Ureter (tissue), 1 donor: ENCODE data around the gene PAPSS2. TPM values are rescaled to one million over a fixed set of nuclear protein-coding genes. Genes with fewer than 3 reads are reported as not detected.
"Not testable (repeated sequence)": the region's sequence is repeated elsewhere in the genome, so short reads cannot be mapped to it uniquely, and the experiment has no call there.

Experiments
- DNase-seq: peaks from one replicate; pipeline ENCODE4 v3.0.0-alpha.2; 2020; ENCODE audit warnings: low spot score
- total RNA-seq: library from RNA; stranded (reverse); gene quantifications from one replicate; pipeline ENCODE4 v1.2.4, GENCODE V29; 2023
- donor health status: DM: yes; HTN: yes; CAD: no.

PAPSS2 gene
- total RNA-seq, 1 donor from 2014 or later: 11.7 TPM

- no peak for DNase-seq
Observed at GRCh38 chr10:87705339-87705738, 45.7 kb downstream of the PAPSS2 start.

GRCh38 chr10:87706731-87707130 is 47.1 kb downstream of the PAPSS2 start:
- no peak for DNase-seq

DNA sequence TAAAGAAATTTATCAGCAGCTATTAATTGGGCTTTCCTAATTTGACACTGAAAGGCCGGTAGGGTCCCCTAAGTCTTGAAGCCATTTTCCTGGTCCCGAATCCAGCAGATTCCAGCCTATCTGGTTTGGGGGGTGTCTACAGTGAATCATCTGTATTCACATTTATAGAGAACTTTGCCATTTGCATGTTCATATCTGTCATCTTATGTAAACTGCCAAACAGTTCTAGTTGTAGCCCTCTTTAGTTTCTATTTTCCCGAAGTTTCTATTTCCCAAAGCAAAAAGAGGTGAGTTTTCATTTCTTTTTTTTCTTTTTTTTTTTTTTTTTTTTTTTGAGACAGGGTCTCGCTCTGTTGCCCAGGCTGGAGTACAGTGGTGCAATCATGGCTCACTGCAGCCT is 47.6 kb downstream of the PAPSS2 start:
- DNase-seq: no peak

DNA sequence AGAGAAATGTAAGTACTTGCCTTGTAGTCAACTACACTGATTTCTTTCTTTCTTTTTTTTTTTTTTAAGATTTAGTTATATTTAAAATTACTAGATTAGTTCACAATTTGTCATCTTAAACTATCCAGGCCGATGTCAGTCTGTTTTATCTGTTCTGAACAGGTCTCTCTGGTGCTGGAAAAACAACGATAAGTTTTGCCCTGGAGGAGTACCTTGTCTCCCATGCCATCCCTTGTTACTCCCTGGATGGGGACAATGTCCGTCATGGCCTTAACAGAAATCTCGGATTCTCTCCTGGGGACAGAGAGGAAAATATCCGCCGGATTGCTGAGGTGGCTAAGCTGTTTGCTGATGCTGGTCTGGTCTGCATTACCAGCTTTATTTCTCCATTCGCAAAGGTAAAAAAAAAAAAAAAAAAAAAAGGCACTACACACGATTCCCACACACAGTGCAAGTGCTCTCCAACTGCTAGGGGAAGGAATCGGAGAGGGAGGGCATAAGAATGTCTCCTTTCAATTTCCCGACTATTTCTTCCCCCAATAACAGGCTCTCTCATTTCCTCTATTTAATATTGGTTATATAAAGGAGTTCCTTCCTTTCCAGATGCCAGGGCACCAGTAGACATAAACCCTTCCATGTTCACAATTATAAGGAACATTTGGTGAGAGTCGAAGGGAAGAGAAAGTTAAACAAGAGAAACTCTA is 53.4 kb downstream of the PAPSS2 start:
- no peak for DNase-seq

DNA sequence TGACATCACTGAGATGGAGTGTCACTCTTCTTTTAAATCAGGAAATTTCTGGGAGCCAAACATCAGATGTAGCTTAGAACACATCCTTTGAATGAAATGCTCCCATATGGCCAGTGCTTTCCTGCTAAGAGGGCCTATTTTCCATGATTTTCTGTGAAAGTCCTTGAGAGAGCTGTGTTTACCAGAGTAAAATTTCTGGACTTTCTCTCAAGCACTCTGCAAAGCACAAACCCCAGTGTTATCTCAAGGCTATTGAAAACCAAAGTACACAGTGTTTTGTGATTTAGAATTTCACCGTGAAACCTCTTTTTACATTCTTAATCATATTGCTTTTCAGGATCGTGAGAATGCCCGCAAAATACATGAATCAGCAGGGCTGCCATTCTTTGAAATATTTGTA is 54.0 kb downstream of the PAPSS2 start:
- DNase-seq: no peak

DNA sequence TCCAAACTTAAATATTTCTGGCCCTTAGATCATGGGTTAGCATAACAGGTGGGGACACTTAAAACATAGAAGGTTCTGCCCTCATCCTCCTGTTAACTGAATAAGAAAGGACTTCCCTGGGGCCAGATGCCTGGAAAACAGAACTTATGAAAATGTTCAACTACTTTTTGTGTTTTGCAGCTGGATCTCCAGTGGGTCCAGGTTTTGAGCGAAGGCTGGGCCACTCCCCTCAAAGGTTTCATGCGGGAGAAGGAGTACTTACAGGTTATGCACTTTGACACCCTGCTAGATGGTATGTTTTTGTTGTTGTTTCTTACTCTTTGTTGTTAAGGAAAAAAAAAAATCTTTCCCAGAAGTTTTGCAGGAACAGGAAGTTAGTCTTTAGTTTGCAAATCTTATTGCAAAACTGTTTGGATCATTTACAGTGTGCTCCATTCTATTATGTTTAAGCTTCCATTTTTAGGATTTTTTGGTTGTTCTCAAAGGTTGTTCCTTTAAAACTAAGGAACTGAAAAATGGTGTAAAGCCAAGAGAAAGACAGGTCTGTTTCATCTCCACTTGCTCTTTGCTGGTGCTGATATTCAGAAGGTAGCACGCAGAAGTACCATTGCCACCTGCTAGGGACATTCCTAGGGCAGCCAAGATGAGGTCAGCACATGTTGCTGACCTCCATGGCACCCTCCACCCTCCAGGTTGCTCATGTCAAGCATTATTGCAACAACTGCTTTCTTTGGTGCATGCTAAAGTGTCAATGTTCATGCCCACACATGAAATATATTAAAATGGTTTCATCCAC is 56.1 kb downstream of the PAPSS2 start:
- DNase-seq: no peak

DNA sequence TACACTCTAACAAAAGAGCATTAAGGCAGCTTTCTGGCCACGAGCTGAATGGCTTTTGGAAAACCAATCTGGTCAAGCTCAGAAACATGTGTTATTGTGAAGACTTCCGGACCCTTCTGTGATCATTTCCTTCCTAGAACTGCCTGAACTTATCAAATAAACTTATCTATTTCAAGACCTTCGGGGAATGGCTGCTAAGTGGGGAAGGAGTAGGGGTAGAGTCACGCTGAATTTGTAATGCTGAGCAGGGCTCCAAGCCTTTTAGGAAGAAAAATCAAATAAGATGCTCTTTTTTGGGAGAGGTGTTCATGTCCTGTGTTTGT is 56.6 kb downstream of the PAPSS2 start:
- DNase-seq: no peak

DNA sequence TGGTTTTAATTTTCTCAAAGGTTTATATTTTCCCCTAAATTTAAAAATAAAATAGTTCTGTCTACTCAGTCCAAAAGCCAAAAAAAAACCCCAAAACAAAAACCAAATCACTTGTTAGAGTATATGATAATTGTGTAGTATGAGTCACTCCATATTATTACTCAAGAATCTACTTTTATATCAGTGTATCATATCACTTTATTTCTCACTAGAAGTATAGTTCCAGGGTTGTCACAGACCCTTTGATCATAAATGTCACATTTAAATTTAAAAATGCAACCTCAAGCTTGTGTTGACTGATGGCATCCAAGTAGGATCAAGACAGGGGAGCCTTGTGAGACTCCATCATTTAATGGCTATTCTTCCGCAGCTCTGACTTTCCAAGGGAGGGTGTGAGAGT is 61.0 kb downstream of the PAPSS2 start:
- no peak for DNase-seq

DNA sequence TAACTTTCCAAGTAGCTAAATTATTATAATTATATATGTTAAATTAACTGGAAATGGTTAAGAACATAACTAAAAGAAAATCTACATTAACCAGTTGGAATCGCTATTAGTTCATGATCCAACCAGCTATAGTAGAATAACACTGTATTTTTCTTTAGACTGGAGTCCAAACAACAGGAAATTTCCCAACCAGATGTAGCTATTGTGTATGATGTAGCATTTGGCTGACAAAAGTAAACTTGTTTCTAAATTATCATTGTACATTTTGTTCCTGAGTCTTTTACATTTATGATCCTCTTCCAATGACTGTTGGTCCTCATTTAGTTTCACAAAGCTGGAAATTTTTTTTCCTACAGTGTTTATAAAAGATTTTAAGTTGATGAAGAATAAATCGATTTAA is 62.1 kb downstream of the PAPSS2 start:
- no peak for DNase-seq

- no peak for DNase-seq
Observed at GRCh38 chr10:87722716-87723115, 63.0 kb downstream of the PAPSS2 start.

DNA sequence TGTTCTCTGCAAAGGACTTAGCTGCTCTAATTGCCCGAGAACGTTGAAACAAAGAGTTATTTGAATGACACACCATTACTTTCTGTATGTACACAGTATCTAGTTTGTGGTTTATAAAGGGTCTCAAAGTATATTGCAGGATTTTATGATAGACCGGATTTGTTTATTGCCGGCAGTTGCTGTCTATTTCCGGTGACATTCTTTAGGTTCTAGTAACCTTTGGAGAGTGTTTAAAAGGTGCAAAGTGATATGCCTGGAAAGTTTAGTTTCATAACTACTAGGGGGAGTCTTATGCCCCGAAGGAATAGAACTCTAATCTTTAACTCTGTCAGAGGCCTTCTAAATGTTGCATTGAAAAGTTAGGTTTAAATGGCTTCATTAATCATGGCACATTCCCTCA is 63.8 kb downstream of the PAPSS2 start:
- DNase-seq: no peak

- no peak for DNase-seq
Observed at GRCh38 chr10:87724789-87725188, 65.1 kb downstream of the PAPSS2 start.

DNA sequence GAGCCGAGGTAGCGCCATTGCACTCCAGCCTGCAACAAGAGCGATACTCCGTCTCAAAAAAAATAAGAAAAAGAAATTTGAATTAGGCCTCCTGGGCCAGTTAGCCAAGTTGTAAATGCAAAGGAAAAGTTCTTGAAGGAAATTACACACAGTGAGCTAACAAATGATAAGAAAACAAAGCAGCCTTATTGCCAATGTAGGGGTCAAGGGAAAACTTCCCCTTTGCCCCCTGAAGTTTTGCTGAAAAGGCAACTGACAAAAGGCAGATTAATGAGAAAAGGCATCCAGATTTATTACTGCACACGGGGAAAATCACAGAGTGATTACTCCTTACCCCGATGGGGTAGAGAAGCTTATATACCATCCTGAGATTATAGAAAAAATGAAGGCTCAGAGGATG is 70.3 kb downstream of the PAPSS2 start:
- DNase-seq: no peak

DNA sequence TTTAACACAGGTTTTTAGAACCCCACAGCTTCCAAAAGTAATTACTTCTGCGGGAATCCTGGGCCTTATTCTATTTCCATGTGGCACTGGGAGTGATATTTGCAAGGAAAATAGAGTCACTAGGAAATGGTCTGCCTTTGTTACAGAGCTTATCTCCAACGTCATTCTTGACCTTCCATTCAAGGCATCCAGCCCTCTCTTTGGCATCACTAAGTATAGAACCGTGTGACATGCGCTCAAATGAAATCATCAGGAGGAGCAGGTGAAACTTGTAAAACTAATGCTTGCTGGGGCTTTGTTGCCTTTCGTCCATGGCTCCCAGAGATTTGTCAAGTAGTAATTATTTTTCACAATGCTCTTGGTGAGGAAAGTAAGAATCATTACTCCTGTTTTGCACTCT is 73.4 kb downstream of the PAPSS2 start:
- DNase-seq: no peak

- no peak for DNase-seq
Observed at GRCh38 chr10:87734987-87735827, 75.5 kb downstream of the PAPSS2 start.

DNA sequence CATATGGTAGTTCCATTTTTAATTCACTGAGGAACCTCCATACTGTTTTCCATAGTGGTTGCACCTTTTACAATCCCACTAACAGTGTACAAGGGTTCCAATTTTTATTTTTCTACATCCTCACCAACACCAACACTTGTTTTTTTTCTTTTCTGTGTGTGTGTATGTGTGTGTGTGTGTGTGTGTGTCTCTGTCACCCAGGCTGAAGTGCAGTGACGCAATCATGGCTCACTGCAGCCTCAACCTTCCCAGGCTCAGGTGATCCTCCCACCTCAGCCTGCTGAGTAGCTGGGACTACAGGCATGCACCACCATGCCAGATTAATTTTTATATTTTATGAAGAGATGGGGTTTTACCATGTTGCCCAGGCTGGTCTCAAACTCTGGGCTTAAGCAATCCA is 78.6 kb downstream of the PAPSS2 start:
- not testable (repeated sequence) for DNase-seq

DNA sequence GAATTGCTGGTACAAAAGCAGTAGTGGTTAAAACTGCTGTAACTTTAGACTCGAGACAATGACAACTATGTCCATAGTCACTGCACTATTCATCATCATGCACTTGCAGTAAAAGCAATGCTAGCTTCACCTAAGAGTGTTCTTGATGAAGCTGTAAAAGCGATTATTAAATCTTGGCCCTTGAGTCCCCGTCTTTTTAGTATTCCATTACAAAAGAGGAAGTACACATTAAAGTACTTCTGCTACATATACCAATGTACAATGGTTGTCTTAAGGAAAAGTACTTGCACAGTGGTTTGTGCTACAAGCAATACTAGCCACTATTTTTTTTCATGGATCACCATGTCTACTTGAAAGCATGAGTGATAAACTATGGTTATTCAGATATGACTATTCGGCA is 80.0 kb downstream of the PAPSS2 start:
- DNase-seq: no peak

DNA sequence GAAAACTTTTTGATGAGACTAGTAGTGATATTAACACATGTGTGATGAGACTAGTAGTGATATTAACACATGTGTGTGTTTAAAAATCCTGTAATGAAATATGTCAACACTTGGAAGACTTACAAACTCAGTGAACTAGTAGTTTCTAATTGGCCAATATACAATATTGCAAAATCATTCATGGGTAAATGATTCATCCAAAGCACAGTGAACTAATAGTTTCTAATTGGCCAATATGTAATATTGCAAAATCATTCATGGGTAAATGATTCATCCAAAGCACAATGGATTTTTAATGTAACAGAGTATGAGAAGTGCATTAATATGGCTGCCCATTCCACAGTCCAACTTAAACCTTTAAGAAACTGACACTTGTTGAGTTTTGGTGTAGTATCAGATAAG is 80.6 kb downstream of the PAPSS2 start:
- no peak for DNase-seq

DNA sequence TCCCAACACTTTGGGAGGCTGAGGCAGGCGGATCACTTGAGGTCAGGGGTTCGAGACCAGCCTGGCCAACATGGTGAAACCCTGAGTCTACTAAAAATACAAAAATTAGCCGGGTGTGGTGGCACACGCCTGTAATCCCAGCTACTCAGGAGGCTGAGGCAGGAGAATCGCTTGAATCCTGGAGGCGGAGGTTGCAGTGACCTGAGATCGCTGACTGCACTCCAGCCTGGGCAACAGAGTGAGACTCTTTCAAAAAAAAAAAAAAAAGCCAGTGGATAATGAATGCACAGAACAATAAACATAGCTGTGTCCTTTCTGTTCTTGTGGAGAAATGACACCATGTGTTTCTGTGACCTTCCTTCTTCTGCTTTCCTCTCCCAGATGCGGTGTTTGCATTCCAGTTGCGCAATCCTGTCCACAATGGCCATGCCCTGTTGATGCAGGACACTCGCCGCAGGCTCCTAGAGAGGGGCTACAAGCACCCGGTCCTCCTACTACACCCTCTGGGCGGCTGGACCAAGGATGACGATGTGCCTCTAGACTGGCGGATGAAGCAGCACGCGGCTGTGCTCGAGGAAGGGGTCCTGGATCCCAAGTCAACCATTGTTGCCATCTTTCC is 83.4 kb downstream of the PAPSS2 start:
- DNase-seq: not testable (repeated sequence)

DNA sequence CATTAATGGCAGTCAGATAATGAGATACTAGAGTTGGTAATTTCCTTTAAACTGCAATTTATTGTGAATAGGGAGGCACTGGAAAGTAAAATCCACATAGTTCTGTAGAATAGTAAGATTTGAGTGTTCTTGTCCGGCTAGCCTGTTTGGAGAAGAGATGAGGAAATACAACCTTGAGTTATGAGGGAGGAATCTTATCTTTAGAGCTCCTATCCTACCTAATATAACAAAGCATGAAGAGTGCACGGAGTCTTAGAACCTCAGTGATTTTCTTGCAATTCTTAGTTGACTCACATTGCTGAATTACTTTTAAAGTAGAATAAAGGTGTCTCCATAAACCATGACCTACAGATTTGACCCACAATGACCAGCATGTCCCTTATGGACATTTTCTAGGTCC is 84.9 kb downstream of the PAPSS2 start:
- no peak for DNase-seq

DNA sequence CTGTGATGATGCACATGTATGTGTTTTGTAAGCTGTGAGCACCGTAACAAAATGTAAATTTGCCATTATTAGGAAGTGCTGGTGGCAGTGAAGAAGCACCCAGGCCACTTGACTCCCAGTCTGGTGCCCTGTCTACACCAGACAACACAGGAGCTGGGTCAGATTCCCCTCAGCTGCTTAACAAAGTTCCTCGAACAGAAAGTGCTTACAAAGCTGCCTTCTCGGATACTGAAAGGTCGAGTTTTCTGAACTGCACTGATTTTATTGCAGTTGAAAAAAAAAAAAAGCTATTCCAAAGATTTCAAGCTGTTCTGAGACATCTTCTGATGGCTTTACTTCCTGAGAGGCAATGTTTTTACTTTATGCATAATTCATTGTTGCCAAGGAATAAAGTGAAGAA is 87.2 kb downstream of the PAPSS2 start:
- no peak for DNase-seq

GRCh38 chr10:87748244-87748643 is 88.6 kb downstream of the PAPSS2 start:
- not testable (repeated sequence) for DNase-seq
